Colonic mucosa (tissue), 4 donors: Measurements from ENCODE around the gene RIPK4. TPM values are rescaled to one million over a fixed set of nuclear protein-coding genes. Genes with fewer than 3 reads are reported as not detected.

Experiments used
- DNase-seq: peaks from one replicate; pipeline ENCODE4 v3.0.0-alpha.2; 2020
- H3K27ac ChIP-seq: fragments of 200-600 bp; one replicate; pipeline ENCODE4 v1.8.0; 2021
- H3K27me3 ChIP-seq: fragments of 200-600 bp; one replicate; pipeline ENCODE4 v1.8.0; 2021
- H3K36me3 ChIP-seq: fragments of 200-600 bp; one replicate; pipeline ENCODE4 v1.8.0; 2021
- H3K4me1 ChIP-seq: fragments of 200-600 bp; one replicate; pipeline ENCODE4 v1.8.0; 2021; ENCODE audit warnings: mild to moderate bottlenecking
- H3K4me3 ChIP-seq: fragments of 200-600 bp; one replicate; pipeline ENCODE4 v1.8.0; 2021
- H3K9ac ChIP-seq, 2 donors: one replicate each; pipeline ENCODE4 v1.7.0; 2013; ENCODE audit warnings: control low read depth in 2 of 2, low read depth in 2 of 2, low read length in 2 of 2
- H3K9me3 ChIP-seq: fragments of 200-600 bp; one replicate; pipeline ENCODE4 v1.8.0; 2021
- CTCF ChIP-seq: fragments of 200-600 bp; IDR thresholded peaks from one replicate; pipeline ENCODE4 v1.8.0; 2022; ENCODE audit warnings: antibody characterized with exemption, mild to moderate bottlenecking
- intact Hi-C: fragments of 100-400 bp; cut with DNase I; formaldehyde crosslinking; loops from one replicate; pipeline ENCODE4 v1.14.1; 2022
- total RNA-seq, 2 donors: library from RNA; stranded (reverse); fragmentation: NEBNext Ultra II Directional in 1 of 2; extraction: Animal tissue kit (Norgen Biotek cat#: 25700) in 1 of 2; gene quantifications; one replicate each; pipeline ENCODE4 v1.2.1, GENCODE V29; 2021
- donor health status: healthy.
- donor health status: DM: no; HTN: no; CAD: no.
- donor health status: DM: no; HTN: no; CAD: no.

Gene RIPK4
- total RNA-seq, 2 donors from 2014 or later, result 10.1 to 10.5 TPM

- no peak overlapping the region for H3K27ac ChIP-seq
These were observed 34.7 kb upstream of the RIPK4 start for GRCh38 chr21:41801321-41802197.

GRCh38 chr21:41800425-41801320, 33.8 kb upstream of the RIPK4 start:
- TF ChIP-seq CTCF, result no peak
- Histone ChIP-seq H3K4me3 (no peak overlapping the region), H3K9me3 (no peaks in the 10 kb centered on the region), H3K36me3 (no peaks in the 10 kb centered on the region), H3K4me1 (no peaks in the 10 kb centered on the region), H3K27me3 (no peaks in the 10 kb centered on the region), H3K27ac (no peak overlapping the region), H3K9ac (no peak overlapping the region)
- no peak for DNase-seq
- intact Hi-C loops, result no loop called here

More at GRCh38 chr21:41801321-41802197, 34.7 kb upstream of the RIPK4 start:
- no peak for TF ChIP-seq CTCF
- no peaks in the 10 kb centered on the region for H3K36me3 ChIP-seq
- no peaks in the 10 kb centered on the region for H3K9me3 ChIP-seq
- no peak overlapping the region for H3K9ac ChIP-seq
- DNase-seq, result no peak
- intact Hi-C loops, result no loop called here
- H3K27me3 ChIP-seq, result no peaks in the 10 kb centered on the region
- no peak overlapping the region for H3K4me3 ChIP-seq
- H3K4me1 ChIP-seq, result no peaks in the 10 kb centered on the region

- no peaks in the 10 kb centered on the region for H3K36me3 ChIP-seq
- H3K9ac ChIP-seq, result no peak overlapping the region
- H3K27me3 ChIP-seq, result no peaks in the 10 kb centered on the region
- no peak overlapping the region for H3K4me3 ChIP-seq
- H3K4me1 ChIP-seq, result no peaks in the 10 kb centered on the region
- intact Hi-C loops, result no loop called here
- no peak for DNase-seq
- no peak overlapping the region for H3K27ac ChIP-seq
- H3K9me3 ChIP-seq, result no peaks in the 10 kb centered on the region
- TF ChIP-seq CTCF, result no peak
These were observed 32.9 kb upstream of the RIPK4 start for GRCh38 chr21:41799763-41800162.

GRCh38 chr21:41798326-41798725, 31.5 kb upstream of the RIPK4 start:
- DNase-seq, result no peak
- H3K9me3 ChIP-seq, result no peaks in the 10 kb centered on the region
- H3K36me3 ChIP-seq, result no peaks in the 10 kb centered on the region
- H3K27ac ChIP-seq, result no peak overlapping the region
- no peaks in the 10 kb centered on the region for H3K4me1 ChIP-seq
- no peaks in the 10 kb centered on the region for H3K27me3 ChIP-seq
- no peak overlapping the region for H3K4me3 ChIP-seq
- TF ChIP-seq CTCF, result no peak
- no peak overlapping the region for H3K9ac ChIP-seq
- intact Hi-C loops, result no loop called here

GRCh38 chr21:41796476-41797080, 29.7 kb upstream of the RIPK4 start:
- Histone ChIP-seq H3K4me1 (no peaks in the 10 kb centered on the region), H3K27ac (no peak overlapping the region), H3K9me3 (no peaks in the 10 kb centered on the region), H3K9ac (no peak overlapping the region), H3K27me3 (peaks cover 5% of the 10 kb centered on the region), H3K36me3 (no peaks in the 10 kb centered on the region), H3K4me3 (no peak overlapping the region)
- no peak for DNase-seq
- TF ChIP-seq CTCF, result no peak
- intact Hi-C loops, result no loop called here
